NCI-H526 (cell line): ENCODE measurements around the gene SCD5.

ENCODE experiments used
- DNase-seq, 2 experiments: peaks; one replicate each; lab custom pipeline; 2025; lab: John Stamatoyannopoulos, UW

SCD5 gene

DNA sequence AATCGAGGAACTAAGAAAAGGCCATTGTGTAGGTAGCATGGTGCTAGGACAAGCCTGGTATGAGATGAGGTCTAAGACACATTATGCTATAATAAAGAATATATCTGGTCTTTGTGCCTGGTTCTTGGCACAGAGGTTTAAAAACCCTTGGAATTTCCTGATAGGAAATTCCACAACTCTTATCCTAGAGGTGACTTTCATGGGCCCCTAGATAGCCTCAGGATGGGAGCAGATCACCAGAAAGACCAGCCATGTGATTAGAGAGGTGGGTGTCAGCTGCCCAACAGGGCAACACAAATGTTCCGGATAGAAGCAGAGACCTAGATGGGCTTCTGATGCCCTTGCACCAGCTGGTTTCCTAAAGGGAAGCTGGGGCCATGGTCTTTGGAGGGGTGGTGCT, 107.2 kb downstream of the SCD5 start:
- DNase-seq = no peak

DNA sequence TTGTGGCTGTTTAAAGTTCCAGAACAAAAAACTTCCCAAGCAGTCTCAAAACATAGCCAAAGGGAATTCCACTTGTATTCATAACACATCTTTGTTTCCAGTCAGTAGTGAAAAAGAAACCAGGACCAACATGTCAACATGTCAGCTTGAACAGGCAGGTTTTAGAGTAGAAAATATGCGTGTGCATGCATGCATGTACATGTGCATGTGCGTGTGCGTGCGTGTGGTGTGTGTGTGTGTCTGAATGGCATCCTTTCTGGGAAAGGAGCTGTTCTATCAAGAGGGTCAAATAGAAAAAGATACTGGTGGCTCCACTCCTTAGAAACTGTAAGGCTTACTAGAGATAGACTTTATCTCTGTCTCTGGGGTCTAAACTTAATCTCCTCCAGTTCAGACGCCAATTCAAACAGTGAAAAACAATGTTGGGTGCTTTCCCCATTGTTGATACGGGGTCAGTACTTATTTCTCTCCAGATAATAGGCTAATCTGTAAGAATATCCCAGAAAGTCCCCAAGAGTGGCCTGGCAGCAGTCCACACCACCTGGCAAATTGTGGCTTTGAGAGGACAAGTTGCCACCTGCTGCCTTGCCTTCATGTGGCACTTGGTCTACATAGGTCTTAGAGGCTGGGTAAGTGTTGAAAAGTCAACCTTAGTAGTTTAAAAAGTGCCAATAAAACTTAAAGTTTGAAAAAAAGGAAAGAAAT, 110.4 kb downstream of the SCD5 start:
- DNase-seq = no peak

DNA sequence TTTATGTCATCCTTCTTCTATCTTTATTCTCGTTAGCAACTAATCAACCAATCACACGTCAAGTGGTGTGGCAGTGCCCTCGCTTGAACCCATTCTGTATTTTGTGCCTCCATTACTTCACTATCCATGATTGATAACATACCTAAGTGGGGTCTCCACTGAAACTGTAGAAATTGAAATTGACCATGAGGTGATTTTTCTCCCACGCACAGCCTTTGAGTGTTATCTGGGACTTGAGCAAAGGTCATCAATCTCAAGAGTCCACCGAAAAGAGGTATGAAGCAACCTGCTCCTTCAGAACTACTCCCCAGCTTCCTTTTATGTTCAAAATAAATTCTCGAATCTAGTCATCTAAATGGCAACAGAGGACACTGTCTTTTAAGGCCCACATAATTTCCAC, 111.1 kb downstream of the SCD5 start:
- DNase-seq = no peak

DNA sequence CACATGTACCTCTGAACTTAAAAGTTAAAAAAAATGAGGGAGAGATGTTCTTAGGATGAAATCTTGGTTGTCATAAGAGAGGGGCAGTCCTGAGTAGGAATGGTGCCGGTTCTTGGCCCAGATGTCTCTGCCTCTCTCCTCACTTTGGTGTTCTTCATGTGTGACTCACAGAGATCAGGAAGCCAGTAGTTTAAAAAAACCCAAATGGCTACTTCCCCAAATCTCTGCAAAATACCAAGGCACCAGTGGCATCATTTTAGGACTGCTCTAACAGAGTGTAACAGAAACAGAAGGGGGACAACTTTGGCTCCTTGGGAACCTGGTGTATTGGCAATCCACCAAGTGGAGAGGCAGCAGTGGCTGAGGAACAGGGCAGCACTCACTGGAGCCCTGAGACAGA, 116.8 kb downstream of the SCD5 start:
- DNase-seq = no peak

DNA sequence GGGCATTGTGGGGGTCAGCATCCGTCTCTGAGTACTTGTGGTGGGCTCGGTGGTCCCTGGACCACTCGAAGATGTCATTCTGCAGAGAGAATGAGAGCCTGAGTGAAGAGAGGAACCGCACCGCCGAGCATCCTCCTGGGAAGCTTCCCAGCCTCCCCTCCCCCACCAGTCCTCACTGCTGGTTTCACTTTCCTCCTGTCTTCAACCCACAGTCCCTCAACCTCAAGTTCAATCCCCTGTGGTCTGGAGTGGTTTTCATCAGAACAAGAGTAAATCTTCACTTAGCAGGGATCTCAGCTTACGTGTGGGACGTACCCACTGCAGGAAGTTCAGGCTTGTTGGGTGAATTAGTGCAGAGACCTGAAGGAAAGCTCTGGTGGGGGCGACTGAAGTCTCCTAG, 117.8 kb downstream of the SCD5 start:
- DNase-seq = no peak

DNA sequence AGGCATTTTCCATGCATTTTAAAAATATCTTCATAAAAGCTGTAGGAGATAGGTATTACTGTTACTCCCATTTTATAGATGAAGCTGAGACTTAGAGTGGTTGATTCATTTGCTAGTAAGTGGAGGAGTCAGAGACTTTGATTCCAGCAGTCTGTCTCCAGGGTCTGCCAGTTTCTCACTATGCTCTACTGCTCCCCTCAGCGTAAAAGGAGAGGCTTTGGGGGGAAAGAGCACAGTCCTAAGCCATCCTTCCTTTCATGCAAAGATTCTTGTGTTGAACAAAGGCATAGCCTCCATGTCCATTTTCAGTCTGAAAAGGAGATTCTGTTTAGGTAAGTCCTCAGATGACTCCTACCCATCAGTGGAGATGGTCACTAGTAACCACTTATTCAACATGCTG, 119.1 kb downstream of the SCD5 start:
- DNase-seq = no peak

DNA sequence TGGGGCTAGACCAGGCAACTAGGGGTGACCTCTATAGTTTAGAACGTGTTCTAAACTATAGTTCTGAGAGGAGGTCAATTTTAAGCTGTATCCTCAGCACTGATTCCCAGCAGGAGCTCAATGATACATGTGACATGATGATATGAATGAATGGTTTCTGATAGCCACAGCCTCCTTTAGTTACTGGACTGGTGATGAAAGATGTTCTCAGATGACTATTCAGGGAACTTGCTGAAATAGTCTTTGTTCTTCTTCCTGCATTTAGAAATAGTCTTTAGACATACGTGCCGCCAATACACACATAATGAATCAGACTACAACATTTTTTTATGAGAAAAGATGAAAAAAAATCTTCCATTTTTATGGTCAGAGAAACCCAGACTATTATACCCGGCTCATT, 120.5 kb downstream of the SCD5 start:
- no peak for DNase-seq

DNA sequence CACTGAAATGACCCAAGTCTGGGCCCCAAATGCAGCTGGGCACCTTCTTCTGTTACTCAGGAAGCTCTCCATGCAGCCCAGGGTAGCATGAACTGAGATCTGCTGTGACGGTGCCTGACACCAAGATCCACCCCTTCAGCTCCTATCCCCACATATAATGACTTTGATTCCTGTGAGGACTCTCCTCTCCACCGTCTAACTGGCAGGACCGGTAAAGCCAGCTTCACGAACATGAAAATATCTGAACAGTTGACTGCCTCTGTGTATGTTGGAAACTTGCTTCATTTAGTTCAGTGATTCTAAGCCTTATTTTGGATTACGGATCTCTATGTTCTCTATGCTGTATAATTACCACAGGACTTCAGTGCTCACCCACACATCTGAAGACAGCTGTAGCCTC, 121.3 kb downstream of the SCD5 start:
- DNase-seq = peak; percentile 1 to 25

DNA sequence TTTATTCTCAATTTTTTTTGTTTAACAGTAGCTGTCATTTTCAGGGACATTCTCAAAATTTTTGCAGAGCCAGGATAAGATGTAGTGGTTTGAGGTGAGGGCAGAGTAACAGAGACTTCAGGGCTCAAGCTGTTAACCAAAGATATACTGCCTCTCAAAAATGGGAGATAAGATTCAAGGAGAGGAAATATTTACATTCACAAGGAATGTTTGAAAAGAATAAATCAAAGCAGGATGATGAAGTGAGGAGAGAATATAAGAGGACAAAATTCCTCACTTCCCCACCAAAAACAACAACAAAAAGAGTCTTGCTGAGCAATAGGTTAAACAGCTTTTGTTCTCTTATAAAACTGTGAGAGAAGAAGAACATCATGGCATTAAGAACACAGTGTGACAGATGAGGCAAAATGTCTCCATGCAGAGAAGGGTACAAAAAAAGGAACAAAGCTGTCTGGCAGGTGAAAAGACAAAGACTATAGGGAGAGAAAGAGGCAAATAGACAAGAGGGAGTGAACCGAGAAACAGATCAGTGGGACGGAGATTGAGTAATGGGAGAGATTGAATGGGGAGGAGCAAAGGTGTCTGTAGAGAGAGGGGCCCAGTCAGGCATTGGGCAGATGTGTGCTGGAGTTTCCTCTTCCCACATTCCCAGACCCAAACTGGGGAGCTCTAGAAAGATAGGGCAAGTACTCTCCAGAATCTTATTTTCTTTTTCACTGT, 130.7 kb downstream of the SCD5 start:
- DNase-seq = no peak

DNA sequence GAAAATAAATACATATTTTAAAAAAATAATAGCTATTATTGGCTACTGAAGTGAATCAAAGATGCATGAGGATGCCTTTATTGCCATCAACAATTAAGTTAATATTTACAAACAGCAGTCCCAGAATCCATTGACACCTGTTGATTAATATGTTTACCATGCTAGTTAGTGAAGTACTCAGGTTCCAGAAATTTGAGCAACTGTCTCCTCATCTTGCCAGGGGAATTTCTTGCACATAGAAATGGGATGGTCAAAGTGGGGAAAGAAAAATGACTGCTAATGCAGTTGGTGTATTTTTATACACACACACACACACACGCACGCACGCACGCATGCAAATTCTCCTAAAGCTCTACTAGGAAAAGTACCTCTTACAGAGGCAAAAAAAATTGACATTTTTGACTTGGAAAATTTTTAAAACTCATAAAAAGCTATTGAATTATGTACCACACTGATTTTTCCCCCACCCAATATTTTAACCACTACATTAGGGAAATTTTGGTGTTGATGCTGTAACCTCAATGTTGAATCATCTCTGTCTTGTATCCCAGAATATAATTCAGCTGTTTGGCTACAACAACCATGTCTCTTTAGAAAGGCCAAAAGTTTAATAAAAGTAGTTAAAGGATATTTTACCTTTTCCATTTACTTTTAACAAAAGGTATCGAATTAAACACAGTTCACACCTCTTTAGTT, 131.5 kb downstream of the SCD5 start:
- DNase-seq = no peak

DNA sequence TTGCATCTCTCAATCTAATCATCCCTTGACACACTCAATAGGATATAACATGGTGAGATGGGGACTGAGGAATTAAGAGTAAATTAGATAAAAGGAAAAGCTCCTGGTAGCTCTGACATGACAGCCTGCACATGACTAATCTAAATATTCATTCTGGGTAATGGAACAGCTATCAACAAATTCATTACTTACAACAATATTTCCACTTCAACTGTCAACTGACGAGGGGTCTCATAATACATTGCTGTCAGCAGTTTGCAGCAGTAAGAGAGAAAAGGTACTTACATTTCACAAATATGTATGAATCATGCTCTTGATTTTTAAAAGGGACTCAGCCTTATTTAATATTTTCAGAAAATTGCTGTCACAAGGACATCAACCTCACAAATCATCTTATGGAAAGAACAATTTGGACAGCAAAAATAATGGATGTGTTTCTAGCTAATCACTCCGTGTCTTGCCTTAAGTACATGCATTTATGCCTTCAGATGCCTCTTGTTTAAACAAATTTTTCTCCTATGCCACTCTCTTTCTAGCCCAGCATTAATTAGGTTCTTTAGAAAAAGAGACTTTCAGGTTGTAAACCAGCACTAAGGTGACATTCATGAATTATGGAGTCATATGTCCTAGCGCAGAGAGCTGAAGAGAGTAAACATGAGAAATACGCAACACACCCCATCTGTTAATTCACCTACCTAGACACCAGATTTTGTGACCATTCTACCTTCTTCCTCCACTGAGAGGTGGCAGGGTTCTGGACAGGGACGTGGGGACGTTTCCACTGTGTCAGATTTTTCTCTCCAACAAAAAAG, 137.2 kb downstream of the SCD5 start:
- no peak for DNase-seq

DNA sequence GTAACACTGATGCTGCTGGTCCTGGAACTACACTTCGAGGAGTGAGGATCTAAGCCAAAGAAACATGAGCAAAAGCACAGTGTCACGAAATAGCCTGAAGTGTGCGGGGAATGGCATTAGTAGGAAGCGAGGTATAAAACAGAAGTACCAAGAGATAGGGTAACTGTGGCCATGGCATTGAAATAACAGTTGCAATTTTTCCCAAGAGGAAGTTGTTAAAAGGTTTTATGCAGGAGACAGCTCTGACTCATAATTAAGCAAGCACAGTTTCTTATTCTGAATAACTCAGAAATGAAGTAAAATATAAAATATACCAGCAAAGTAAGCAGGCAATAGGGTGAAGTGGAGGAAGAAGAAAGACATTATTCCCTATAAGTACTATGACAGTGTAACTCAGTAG, 146.5 kb downstream of the SCD5 start:
- DNase-seq = no peak

DNA sequence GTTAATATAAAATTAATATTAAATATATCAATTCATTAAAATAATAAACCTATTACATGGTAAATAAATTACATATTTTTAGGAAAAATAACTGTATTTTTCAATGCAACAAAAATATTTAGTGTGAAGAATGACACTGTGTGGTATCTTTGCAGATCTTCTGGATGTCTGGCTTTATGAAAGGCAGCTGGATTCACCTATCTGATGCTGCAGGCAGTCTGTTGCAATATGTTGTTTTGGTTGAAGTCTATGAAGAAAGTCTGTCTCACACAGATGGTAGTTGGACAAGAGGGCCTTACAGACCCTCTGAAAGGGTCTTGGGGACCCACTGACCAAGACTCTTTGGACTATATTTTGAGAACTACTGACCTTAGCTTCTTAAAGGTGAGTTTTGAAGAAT, 147.7 kb downstream of the SCD5 start:
- no peak for DNase-seq

DNA sequence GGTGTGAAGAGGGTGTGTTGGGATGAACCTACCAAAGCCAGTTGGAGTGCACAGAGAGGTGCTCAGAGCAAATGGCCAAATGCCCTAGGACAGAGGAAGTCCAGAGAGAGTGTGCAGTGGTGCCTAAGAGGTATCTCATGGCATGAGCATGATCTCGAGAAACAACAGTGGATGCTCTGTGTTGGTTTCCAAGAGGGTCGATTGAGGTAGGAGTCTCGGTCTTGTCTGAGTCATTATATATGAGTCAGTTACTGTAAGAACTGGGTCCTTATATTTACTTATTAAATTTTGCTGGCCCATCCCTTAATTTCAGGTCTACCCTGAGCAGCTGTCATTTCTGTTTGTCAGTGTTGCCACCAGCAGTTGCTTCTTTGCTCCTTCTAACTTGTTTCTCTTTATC, 150.2 kb downstream of the SCD5 start:
- DNase-seq = no peak

DNA sequence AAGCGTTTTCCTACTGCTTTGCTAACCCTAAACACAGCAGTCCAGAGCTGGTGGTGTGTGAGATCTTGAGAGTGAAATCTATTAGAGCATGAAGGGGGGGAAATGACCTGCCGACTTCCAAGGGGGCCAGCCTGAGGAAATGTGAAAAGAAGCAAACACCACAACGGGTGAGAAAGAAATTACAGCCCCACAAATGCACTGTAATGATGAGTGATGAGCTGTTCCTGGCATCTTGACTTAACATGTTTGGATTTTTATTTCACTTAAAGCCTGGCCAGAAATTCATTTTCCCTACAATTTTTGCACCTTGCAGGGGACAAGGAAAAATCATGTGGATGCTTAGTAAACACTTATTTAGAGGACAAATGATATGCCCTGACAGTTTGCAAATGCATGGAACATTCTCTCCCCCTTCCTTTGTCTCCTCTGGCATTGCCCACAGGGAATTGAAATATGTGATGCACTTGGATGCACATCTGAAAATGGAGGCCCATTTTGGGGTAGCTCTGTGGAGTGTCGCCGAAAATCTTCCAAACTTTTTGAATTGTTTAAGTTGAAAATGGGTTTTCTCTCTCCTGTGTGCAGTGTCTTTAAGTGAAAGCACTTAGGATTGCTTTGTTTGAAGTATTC, 152.5 kb downstream of the SCD5 start:
- no peak for DNase-seq

DNA sequence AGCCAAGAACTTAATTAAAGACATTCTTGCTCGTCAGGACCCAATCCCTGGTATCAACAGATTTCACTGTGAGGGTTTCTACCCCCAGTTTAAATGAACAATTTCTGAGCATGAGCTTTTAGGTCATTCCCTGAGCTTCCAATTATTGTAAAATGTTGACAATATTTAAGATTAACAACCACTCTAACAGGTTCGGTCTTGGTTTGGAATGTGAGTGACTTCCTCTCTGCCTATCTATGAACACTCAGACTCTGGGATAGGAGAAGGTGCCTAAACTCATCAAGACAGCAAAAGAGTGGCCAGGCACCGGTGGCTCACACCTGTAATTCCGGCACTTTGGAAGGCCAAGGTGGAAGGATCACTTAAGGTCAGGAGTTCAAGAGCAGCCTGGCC, 153.9 kb downstream of the SCD5 start:
- DNase-seq = no peak

DNA sequence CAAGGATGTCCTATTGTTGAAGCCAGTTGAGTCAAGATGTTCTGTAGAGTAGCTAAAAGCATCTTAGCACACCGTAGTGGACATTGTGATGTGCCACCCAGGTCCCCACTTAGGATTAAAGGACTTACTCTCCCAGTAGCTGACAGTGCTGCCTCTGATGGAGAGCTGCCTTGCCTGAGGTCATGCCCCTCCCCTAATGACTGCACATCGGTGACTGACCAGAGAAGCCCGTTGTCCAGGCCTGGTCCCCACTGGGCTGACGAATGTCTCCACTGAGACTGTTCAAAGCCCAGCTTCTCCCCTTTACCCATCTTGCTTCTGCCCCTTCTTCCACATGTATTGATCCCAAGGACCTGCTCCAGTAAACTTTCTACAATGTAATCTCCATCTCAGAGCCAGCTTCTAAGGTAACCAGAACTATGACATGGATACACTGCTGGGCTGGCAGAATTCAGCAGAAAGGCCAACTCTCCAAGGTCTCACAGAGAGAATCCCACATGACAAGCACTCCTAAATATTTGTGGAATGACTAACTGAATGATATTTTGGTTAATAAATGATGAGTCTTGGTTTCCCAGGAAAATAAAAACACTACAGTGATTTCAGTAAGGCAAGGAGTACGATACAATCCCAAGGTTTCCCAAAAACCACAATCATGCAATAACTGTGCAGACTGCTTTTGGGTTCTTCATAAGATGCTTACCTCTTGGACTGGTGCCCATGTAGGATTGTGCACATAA, 154.4 kb downstream of the SCD5 start:
- no peak for DNase-seq

DNA sequence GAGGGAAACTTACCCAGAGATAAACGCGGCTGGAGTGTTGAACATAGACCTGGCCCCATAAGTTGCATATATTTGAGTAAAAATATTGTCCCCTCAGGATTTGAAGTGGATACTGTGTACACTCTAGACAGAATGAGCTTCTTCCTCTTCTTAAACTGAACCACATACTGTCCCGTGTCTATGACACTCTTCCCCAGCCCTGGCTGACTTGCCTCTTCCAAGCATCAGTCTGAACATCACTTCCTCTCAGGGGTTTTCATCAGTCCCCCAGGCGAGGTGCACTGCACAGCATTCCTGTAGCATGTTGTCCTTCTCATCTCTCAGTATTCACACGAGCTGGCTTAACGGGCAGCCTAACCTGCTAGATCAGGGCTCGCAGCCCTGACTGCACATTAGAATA, 156.3 kb downstream of the SCD5 start:
- no peak for DNase-seq

DNA sequence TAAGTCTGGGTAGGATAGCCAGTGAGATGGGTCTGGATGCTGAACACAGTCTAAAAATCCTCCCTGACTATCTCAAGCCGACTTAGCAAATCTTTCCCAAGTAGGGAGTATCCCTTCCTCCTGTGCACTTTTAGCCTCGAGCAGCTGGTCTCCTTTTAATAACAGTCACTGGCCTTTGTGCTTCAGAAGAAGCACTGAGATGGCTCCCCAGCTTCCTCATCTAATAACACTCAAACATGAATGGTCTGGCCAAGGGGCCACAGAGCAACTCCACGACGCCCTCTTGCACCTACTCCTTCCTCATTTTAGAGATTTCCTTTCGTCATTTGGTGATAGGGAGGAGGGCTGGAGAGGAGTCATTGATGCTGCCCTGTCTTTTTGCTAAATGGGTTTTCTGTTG, 158.1 kb downstream of the SCD5 start:
- no peak for DNase-seq

DNA sequence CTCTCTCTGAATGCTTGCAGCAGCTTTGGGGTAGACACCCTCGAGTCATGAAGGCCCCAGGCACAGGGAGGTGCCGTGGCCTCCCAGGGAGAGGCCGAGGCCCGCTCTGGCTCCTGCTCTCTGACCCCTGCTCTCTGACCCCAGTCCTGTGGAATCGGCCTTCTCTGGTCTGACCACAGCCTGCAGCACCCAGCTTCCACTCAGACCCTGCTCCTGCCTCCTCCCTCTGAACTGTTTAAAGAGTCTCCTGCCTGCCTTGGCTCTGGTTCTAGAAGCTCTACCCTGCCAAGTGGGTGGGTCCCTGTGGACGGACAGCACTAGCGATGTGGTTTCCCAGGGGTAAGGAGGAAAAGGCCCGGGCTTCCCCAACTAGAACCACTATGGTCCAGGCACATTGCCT, 158.6 kb downstream of the SCD5 start:
- DNase-seq = no peak

DNA sequence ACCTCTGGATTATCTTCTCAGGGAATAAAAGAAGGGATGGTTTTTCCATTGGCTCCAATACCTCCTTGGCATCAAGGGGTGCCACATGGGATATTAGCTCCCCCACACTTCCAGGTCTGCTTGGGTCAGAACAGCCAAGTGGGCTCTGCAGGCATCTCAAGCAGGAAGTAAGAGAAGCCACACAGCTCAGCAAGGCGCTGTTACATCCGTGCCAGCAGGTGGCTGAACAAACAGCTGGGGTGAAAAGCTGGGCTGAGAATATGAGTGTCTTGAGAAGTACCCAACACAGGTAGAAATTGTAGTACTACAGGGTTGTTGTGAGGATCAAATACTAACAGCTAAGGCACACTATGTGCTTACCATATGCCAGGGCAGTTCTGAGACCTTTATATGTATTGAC, 160.1 kb downstream of the SCD5 start:
- no peak for DNase-seq
